Measurements from ENCODE around the gene PSMD13. TPM values are rescaled to one million over a fixed set of nuclear protein-coding genes. Genes with fewer than 3 reads are reported as not detected.

The PSMD13 gene
- total RNA-seq, 1 donor from 2014 or later, result 104 TPM

- Histone ChIP-seq H3K36me3 (ENCODE audit: control insufficient read depth in 3 of 3, insufficient read depth in 3 of 3, low read length in 3 of 3) (peaks cover 58 to 66% (median 59%) of the 10 kb centered on the region in 3 donors), H3K27me3 (ENCODE audit: control insufficient read depth in 3 of 3, insufficient read depth in 3 of 3, low read length in 3 of 3) (no peaks in the 10 kb centered on the region), H3K9ac (ENCODE audit: low read depth in 1 of 3, low read length in 3 of 3) (peak overlapping the region; percentile 86 to 99 (median 98)), H3K27ac (ENCODE audit: low read depth, low read length) (peak overlapping the region; percentile 98), H3K4me3 (ENCODE audit: low read length in 3 of 3) (peak overlapping the region; percentile 87 to 98 (median 94)), H3K9me3 (ENCODE audit: control insufficient read depth in 3 of 3, low read length in 3 of 3) (no peaks in the 10 kb centered on the region), H3K4me1 (ENCODE audit: control insufficient read depth in 3 of 3, insufficient read depth in 3 of 3, low read length in 3 of 3) (peaks cover 46 to 54% (median 50%) of the 10 kb centered on the region in 3 donors)
Observed at GRCh38 chr11:209275-210121, 27.3 kb upstream of the PSMD13 start.

- H3K4me1 ChIP-seq (ENCODE audit: control insufficient read depth in 3 of 3, insufficient read depth in 3 of 3, low read length in 3 of 3), result peaks cover 41 to 46% (median 45%) of the 10 kb centered on the region in 3 donors
- H3K27ac ChIP-seq (ENCODE audit: low read depth, low read length), result no peak overlapping the region
- H3K27me3 ChIP-seq (ENCODE audit: control insufficient read depth in 3 of 3, insufficient read depth in 3 of 3, low read length in 3 of 3), result no peaks in the 10 kb centered on the region
- peak overlapping the region; percentile 86 to 99 (median 98) for H3K9ac ChIP-seq (ENCODE audit: low read depth in 1 of 3, low read length in 3 of 3)
- H3K36me3 ChIP-seq (ENCODE audit: control insufficient read depth in 3 of 3, insufficient read depth in 3 of 3, low read length in 3 of 3), result peaks cover 53 to 65% (median 57%) of the 10 kb centered on the region in 3 donors
- no peaks in the 10 kb centered on the region for H3K9me3 ChIP-seq (ENCODE audit: control insufficient read depth in 3 of 3, low read length in 3 of 3)
- peak overlapping the region; percentile 87 to 98 (median 94) for H3K4me3 ChIP-seq (ENCODE audit: low read length in 3 of 3)
Observed at GRCh38 chr11:210122-210802, 26.5 kb upstream of the PSMD13 start.

GRCh38 chr11:210803-211180 is 26.0 kb upstream of the PSMD13 start:
- H3K9ac ChIP-seq (ENCODE audit: low read depth in 1 of 3, low read length in 3 of 3), result peak overlapping the region in 1 of 3 donors; percentile 20
- H3K4me1 ChIP-seq (ENCODE audit: control insufficient read depth in 3 of 3, insufficient read depth in 3 of 3, low read length in 3 of 3), result peaks cover 36 to 41% (median 40%) of the 10 kb centered on the region in 3 donors
- peaks cover 55 to 65% (median 58%) of the 10 kb centered on the region in 3 donors for H3K36me3 ChIP-seq (ENCODE audit: control insufficient read depth in 3 of 3, insufficient read depth in 3 of 3, low read length in 3 of 3)
- no peaks in the 10 kb centered on the region for H3K27me3 ChIP-seq (ENCODE audit: control insufficient read depth in 3 of 3, insufficient read depth in 3 of 3, low read length in 3 of 3)
- peak overlapping the region in 1 of 3 donors; percentile 94 for H3K4me3 ChIP-seq (ENCODE audit: low read length in 3 of 3)
- H3K27ac ChIP-seq (ENCODE audit: low read depth, low read length), result no peak overlapping the region
- H3K9me3 ChIP-seq (ENCODE audit: control insufficient read depth in 3 of 3, low read length in 3 of 3), result no peaks in the 10 kb centered on the region

- H3K27ac ChIP-seq (ENCODE audit: low read depth, low read length), result no peak overlapping the region
- H3K9me3 ChIP-seq (ENCODE audit: control insufficient read depth in 3 of 3, low read length in 3 of 3), result no peaks in the 10 kb centered on the region
- H3K4me3 ChIP-seq (ENCODE audit: low read length in 3 of 3), result no peak overlapping the region
- H3K27me3 ChIP-seq (ENCODE audit: control insufficient read depth in 3 of 3, insufficient read depth in 3 of 3, low read length in 3 of 3), result no peaks in the 10 kb centered on the region
- no peak overlapping the region for H3K9ac ChIP-seq (ENCODE audit: low read depth in 1 of 3, low read length in 3 of 3)
- peaks cover 31 to 36% (median 35%) of the 10 kb centered on the region in 3 donors for H3K4me1 ChIP-seq (ENCODE audit: control insufficient read depth in 3 of 3, insufficient read depth in 3 of 3, low read length in 3 of 3)
- H3K36me3 ChIP-seq (ENCODE audit: control insufficient read depth in 3 of 3, insufficient read depth in 3 of 3, low read length in 3 of 3), result peaks cover 60 to 69% (median 63%) of the 10 kb centered on the region in 3 donors
Observed at GRCh38 chr11:211295-211694, 25.5 kb upstream of the PSMD13 start.

- Histone ChIP-seq H3K4me1 (ENCODE audit: control insufficient read depth in 3 of 3, insufficient read depth in 3 of 3, low read length in 3 of 3) (peaks cover 26 to 31% (median 31%) of the 10 kb centered on the region in 3 donors), H3K27me3 (ENCODE audit: control insufficient read depth in 3 of 3, insufficient read depth in 3 of 3, low read length in 3 of 3) (no peaks in the 10 kb centered on the region), H3K9me3 (ENCODE audit: control insufficient read depth in 3 of 3, low read length in 3 of 3) (no peaks in the 10 kb centered on the region), H3K27ac (ENCODE audit: low read depth, low read length) (no peak overlapping the region), H3K9ac (ENCODE audit: low read depth in 1 of 3, low read length in 3 of 3) (no peak overlapping the region), H3K4me3 (ENCODE audit: low read length in 3 of 3) (no peak overlapping the region), H3K36me3 (ENCODE audit: control insufficient read depth in 3 of 3, insufficient read depth in 3 of 3, low read length in 3 of 3) (peaks cover 64 to 69% (median 67%) of the 10 kb centered on the region in 3 donors)
Observed at GRCh38 chr11:211741-212140, 25.0 kb upstream of the PSMD13 start.

GRCh38 chr11:212150-213100 is 24.4 kb upstream of the PSMD13 start:
- Histone ChIP-seq H3K9ac (ENCODE audit: low read depth in 1 of 3, low read length in 3 of 3) (no peak overlapping the region), H3K36me3 (ENCODE audit: control insufficient read depth in 3 of 3, insufficient read depth in 3 of 3, low read length in 3 of 3) (peaks cover 65 to 68% (median 66%) of the 10 kb centered on the region in 3 donors), H3K27me3 (ENCODE audit: control insufficient read depth in 3 of 3, insufficient read depth in 3 of 3, low read length in 3 of 3) (no peaks in the 10 kb centered on the region), H3K9me3 (ENCODE audit: control insufficient read depth in 3 of 3, low read length in 3 of 3) (no peaks in the 10 kb centered on the region), H3K4me1 (ENCODE audit: control insufficient read depth in 3 of 3, insufficient read depth in 3 of 3, low read length in 3 of 3) (peaks cover 24 to 31% (median 30%) of the 10 kb centered on the region in 3 donors), H3K4me3 (ENCODE audit: low read length in 3 of 3) (no peak overlapping the region), H3K27ac (ENCODE audit: low read depth, low read length) (no peak overlapping the region)

- Histone ChIP-seq H3K4me3 (ENCODE audit: low read length in 3 of 3) (no peak overlapping the region), H3K27ac (ENCODE audit: low read depth, low read length) (no peak overlapping the region), H3K36me3 (ENCODE audit: control insufficient read depth in 3 of 3, insufficient read depth in 3 of 3, low read length in 3 of 3) (peaks cover 66 to 72% (median 71%) of the 10 kb centered on the region in 3 donors), H3K4me1 (ENCODE audit: control insufficient read depth in 3 of 3, insufficient read depth in 3 of 3, low read length in 3 of 3) (peaks cover 22 to 27% (median 26%) of the 10 kb centered on the region in 3 donors), H3K9ac (ENCODE audit: low read depth in 1 of 3, low read length in 3 of 3) (no peak overlapping the region), H3K27me3 (ENCODE audit: control insufficient read depth in 3 of 3, insufficient read depth in 3 of 3, low read length in 3 of 3) (no peaks in the 10 kb centered on the region), H3K9me3 (ENCODE audit: control insufficient read depth in 3 of 3, low read length in 3 of 3) (no peaks in the 10 kb centered on the region)
Observed at GRCh38 chr11:213111-213510, 23.7 kb upstream of the PSMD13 start.

GRCh38 chr11:214083-214482 is 22.7 kb upstream of the PSMD13 start:
- Histone ChIP-seq H3K27ac (ENCODE audit: low read depth, low read length) (no peak overlapping the region), H3K9me3 (ENCODE audit: control insufficient read depth in 3 of 3, low read length in 3 of 3) (no peaks in the 10 kb centered on the region), H3K36me3 (ENCODE audit: control insufficient read depth in 3 of 3, insufficient read depth in 3 of 3, low read length in 3 of 3) (peaks cover 66 to 80% (median 80%) of the 10 kb centered on the region in 3 donors)

GRCh38 chr11:215581-216037 is 21.2 kb upstream of the PSMD13 start:
- H3K4me3 ChIP-seq (ENCODE audit: low read length in 3 of 3), result no peak overlapping the region
- H3K9ac ChIP-seq (ENCODE audit: low read depth in 1 of 3, low read length in 3 of 3), result no peak overlapping the region
- H3K27ac ChIP-seq (ENCODE audit: low read depth, low read length), result no peak overlapping the region
- no peaks in the 10 kb centered on the region for H3K9me3 ChIP-seq (ENCODE audit: control insufficient read depth in 3 of 3, low read length in 3 of 3)
- peaks cover 52 to 74% (median 69%) of the 10 kb centered on the region in 3 donors for H3K36me3 ChIP-seq (ENCODE audit: control insufficient read depth in 3 of 3, insufficient read depth in 3 of 3, low read length in 3 of 3)
- peaks cover 3 to 8% (median 7%) of the 10 kb centered on the region in 3 donors for H3K4me1 ChIP-seq (ENCODE audit: control insufficient read depth in 3 of 3, insufficient read depth in 3 of 3, low read length in 3 of 3)
- H3K27me3 ChIP-seq (ENCODE audit: control insufficient read depth in 3 of 3, insufficient read depth in 3 of 3, low read length in 3 of 3), result no peaks in the 10 kb centered on the region

More at GRCh38 chr11:214083-214482, 22.7 kb upstream of the PSMD13 start:
- Histone ChIP-seq H3K9ac (ENCODE audit: low read depth in 1 of 3, low read length in 3 of 3) (no peak overlapping the region), H3K27me3 (ENCODE audit: control insufficient read depth in 3 of 3, insufficient read depth in 3 of 3, low read length in 3 of 3) (no peaks in the 10 kb centered on the region), H3K4me3 (ENCODE audit: low read length in 3 of 3) (no peak overlapping the region), H3K4me1 (ENCODE audit: control insufficient read depth in 3 of 3, insufficient read depth in 3 of 3, low read length in 3 of 3) (peaks cover 18 to 23% (median 22%) of the 10 kb centered on the region in 3 donors)

All from skeletal muscle tissue (tissue), 4 donors.